ENCODE measurements around the gene KLHDC10. TPM values are rescaled to one million over a fixed set of nuclear protein-coding genes. Genes with fewer than 3 reads are reported as not detected.
A peak's percentile ranks its signal among the peaks of the same experiment; 100 is the strongest.

KLHDC10 gene
- total and polyA plus RNA-seq, 2 donors from 2014 or later = 15.7 to 38.9 TPM

DNA sequence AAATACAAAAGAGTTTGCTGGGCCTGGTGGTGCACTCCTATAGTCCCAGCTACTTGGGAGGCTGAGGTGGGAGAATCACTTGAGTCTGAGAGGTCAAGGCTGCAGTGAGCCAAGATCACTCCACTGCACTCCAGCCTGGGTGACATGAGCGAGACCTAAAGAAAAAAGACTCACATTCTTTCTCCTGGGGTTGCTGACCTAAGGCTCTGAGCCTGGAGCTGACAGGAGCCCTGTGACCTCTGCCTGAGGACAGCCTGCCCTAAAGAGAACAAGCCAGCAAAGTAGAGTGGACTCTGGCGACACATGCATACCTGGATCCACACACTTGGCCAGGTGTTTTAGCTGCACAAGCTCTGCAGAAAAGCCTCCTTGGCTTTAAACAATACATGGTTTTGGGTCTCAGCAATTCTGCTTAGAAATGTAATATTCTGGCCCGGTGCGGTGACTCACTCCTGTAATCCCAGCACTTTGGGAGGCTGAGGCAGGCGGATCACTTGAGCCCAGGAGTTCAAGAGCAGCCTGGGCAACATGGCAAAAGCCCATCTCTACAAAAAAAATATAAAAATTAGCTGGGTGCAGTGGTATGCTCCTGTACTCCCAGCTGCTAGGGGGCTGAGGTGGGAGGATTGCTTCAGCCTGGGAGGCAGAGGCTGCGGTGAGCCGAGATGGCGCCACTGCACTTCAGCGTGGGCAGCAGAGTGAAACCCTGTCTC, 76.5 kb downstream of the KLHDC10 start:
- intact Hi-C loops (cut with DNase I) = no loop called here
- Histone ChIP-seq H3K27me3 (ENCODE audit: control insufficient read depth, insufficient read depth, low read length) (no peaks in the 10 kb centered on the region), H3K9me3 (ENCODE audit: control insufficient read depth in 2 of 3, insufficient read depth in 1 of 3, low read length in 3 of 3) (no peaks in the 10 kb centered on the region), H3K27ac (ENCODE audit: low read depth in 2 of 2, low read length in 2 of 2) (no peak overlapping the region), H3K4me3 (ENCODE audit: low read length in 3 of 3) (no peak overlapping the region), H3K9ac (ENCODE audit: low read length in 3 of 3) (no peak overlapping the region), H3K4me1 (ENCODE audit: control insufficient read depth in 2 of 3, insufficient read depth in 2 of 3, low read depth in 1 of 3, low read length in 3 of 3) (peaks cover 2 to 17% (median 15%) of the 10 kb centered on the region in 3 donors), H3K36me3 (ENCODE audit: control insufficient read depth in 2 of 3, insufficient read depth in 3 of 3, low read length in 3 of 3) (peaks cover 0 to 4% (median 0%) of the 10 kb centered on the region in 3 donors)
- peak in 1 of 5 donors; percentile 42 for DNase-seq
- TF ChIP-seq, protein P1, sequence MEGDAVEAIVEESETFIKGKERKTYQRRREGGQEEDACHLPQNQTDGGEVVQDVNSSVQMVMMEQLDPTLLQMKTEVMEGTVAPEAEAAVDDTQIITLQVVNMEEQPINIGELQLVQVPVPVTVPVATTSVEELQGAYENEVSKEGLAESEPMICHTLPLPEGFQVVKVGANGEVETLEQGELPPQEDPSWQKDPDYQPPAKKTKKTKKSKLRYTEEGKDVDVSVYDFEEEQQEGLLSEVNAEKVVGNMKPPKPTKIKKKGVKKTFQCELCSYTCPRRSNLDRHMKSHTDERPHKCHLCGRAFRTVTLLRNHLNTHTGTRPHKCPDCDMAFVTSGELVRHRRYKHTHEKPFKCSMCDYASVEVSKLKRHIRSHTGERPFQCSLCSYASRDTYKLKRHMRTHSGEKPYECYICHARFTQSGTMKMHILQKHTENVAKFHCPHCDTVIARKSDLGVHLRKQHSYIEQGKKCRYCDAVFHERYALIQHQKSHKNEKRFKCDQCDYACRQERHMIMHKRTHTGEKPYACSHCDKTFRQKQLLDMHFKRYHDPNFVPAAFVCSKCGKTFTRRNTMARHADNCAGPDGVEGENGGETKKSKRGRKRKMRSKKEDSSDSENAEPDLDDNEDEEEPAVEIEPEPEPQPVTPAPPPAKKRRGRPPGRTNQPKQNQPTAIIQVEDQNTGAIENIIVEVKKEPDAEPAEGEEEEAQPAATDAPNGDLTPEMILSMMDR (IDR thresholded peaks at IDR 0.05; ENCODE audit: borderline replicate concordance, extremely low read depth, insufficient read depth) = no peak
- FAIRE-seq = no peak

DNA sequence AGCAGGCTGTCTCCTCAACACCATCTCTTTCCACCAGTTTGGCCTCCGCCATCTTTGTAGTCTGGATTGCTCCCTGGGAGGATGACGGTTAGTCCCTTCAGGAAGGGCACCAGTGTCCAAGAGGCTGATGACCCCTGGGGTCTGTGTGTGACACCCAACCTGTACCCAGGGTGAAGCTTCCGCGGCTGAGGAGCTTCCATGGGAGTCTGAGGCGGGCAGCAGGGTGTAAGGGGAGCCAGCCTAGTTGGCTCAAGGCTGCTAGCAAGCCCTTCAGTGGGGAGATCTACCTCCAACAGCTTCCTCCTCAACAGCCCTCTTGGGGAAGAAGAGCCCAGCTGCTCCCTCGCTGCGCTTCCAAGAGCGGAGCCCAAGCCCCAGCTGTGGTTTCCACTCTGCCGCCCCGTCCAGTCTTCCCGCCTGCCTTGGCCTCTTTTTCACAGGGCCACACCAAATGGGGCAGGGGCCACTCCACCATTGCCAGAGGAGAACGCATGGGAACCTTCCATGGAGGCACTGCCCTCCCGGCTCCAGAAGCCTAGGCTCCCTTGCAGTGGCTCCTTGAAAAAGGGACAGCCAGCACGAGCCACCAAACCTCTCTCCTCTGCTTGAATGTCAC, 77.5 kb downstream of the KLHDC10 start:
- Histone ChIP-seq H3K4me3 (ENCODE audit: low read length in 3 of 3) (no peak overlapping the region), H3K27me3 (ENCODE audit: control insufficient read depth, insufficient read depth, low read length) (no peaks in the 10 kb centered on the region), H3K27ac (ENCODE audit: low read depth in 2 of 2, low read length in 2 of 2) (no peak overlapping the region), H3K9me3 (ENCODE audit: control insufficient read depth in 2 of 3, insufficient read depth in 1 of 3, low read length in 3 of 3) (no peaks in the 10 kb centered on the region), H3K9ac (ENCODE audit: low read length in 3 of 3) (no peak overlapping the region), H3K36me3 (ENCODE audit: control insufficient read depth in 2 of 3, insufficient read depth in 3 of 3, low read length in 3 of 3) (no peaks in the 10 kb centered on the region), H3K4me1 (ENCODE audit: control insufficient read depth in 2 of 3, insufficient read depth in 2 of 3, low read depth in 1 of 3, low read length in 3 of 3) (peaks cover 5 to 8% (median 6%) of the 10 kb centered on the region in 3 donors)
- intact Hi-C loops (cut with DNase I) = no loop called here
- no peak for DNase-seq
- no peak for FAIRE-seq
- TF ChIP-seq, protein P1 (IDR thresholded peaks at IDR 0.05; ENCODE audit: borderline replicate concordance, extremely low read depth, insufficient read depth) = no peak

DNA sequence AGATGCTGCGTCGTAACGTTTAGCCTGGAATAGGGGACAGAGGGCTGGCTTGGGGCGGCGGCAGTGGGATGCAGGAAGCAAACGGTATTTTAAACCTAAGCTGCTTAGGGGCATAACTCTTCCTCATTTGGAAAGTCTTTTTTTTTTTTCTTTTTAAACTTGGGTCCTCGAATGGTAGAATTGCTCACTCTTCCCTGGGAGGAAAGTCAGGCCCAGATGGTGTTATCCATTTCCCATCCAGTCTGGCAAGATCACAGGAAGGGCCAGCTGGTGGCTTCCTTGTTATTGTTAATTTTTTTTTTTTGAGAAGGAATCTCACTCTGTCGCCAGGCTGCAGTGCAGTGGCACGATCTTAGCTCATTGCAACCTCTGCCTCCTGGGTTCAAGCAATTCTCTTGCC, 78.2 kb downstream of the KLHDC10 start:
- Histone ChIP-seq H3K36me3 (ENCODE audit: control insufficient read depth in 2 of 3, insufficient read depth in 3 of 3, low read length in 3 of 3) (no peaks in the 10 kb centered on the region), H3K9ac (ENCODE audit: low read length in 3 of 3) (no peak overlapping the region), H3K4me3 (ENCODE audit: low read length in 3 of 3) (no peak overlapping the region), H3K27ac (ENCODE audit: low read depth in 2 of 2, low read length in 2 of 2) (no peak overlapping the region), H3K9me3 (ENCODE audit: control insufficient read depth in 2 of 3, insufficient read depth in 1 of 3, low read length in 3 of 3) (no peaks in the 10 kb centered on the region), H3K27me3 (ENCODE audit: control insufficient read depth, insufficient read depth, low read length) (no peaks in the 10 kb centered on the region), H3K4me1 (ENCODE audit: control insufficient read depth in 2 of 3, insufficient read depth in 2 of 3, low read depth in 1 of 3, low read length in 3 of 3) (peaks cover 4 to 6% (median 5%) of the 10 kb centered on the region in 3 donors)
- FAIRE-seq = no peak
- intact Hi-C loops (cut with DNase I) = no loop called here
- DNase-seq = peak in 1 of 5 donors; percentile 31
- TF ChIP-seq, protein P1 (IDR thresholded peaks at IDR 0.05; ENCODE audit: borderline replicate concordance, extremely low read depth, insufficient read depth) = no peak

Data from kidney (tissue), 14 donors.